IPS-18a (cell line): ENCODE measurements around the gene PCYT1B.

Experiments used
- H3K27ac ChIP-seq: one replicate; pipeline ENCODE4 v1.5.1; 2013; ENCODE audit warnings: low read length
- H3K27me3 ChIP-seq: one replicate; pipeline ENCODE4 v1.6.1; 2013; ENCODE audit warnings: mild to moderate bottlenecking, low read length; ENCODE audit not compliant: control insufficient read depth, insufficient read depth
- H3K36me3 ChIP-seq: one replicate; pipeline ENCODE4 v1.6.1; 2013; ENCODE audit warnings: low read depth, low read length; ENCODE audit not compliant: control insufficient read depth
- H3K4me1 ChIP-seq: one replicate; pipeline ENCODE4 v1.6.1; 2013; ENCODE audit warnings: low read depth, low read length; ENCODE audit not compliant: control insufficient read depth
- H3K4me3 ChIP-seq: one replicate; pipeline ENCODE4 v1.5.1; 2013; ENCODE audit warnings: low read length
- H3K9ac ChIP-seq: one replicate; pipeline ENCODE4 v1.6.1; 2013; ENCODE audit warnings: mild to moderate bottlenecking, low read length, moderate library complexity
- H3K9me3 ChIP-seq: one replicate; pipeline ENCODE4 v1.6.1; 2013; ENCODE audit warnings: low read depth, low read length; ENCODE audit not compliant: control insufficient read depth

Gene PCYT1B

DNA sequence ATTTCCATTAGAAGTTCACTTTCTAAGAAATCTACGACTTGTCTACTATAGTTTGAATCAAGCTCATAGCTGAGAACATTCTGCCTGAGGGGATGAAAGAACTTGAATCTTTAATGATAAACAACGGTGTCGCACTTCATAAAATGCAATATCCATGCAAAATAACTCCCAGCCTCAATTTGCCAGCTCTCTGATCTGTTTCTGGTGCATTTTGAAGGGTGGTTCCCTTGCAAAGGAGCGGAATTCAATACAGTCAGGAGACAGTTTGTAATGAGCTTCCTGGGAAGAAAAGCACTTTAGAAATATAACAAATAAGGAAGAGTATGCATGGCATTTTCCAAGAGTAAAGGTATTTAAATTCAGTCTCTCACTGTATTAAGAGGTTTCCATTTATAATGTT lies 80.0 kb downstream of the PCYT1B start:
- Histone ChIP-seq H3K27ac (no peak overlapping the region), H3K9me3 (no peaks in the 10 kb centered on the region), H3K4me1 (no peaks in the 10 kb centered on the region)

GRCh38 chrX:24566240-24566639 lies 80.9 kb downstream of the PCYT1B start:
- Histone ChIP-seq H3K36me3 (peaks cover 8% of the 10 kb centered on the region), H3K4me1 (no peaks in the 10 kb centered on the region), H3K4me3 (no peak overlapping the region), H3K9ac (no peak overlapping the region), H3K27me3 (no peaks in the 10 kb centered on the region), H3K27ac (no peak overlapping the region), H3K9me3 (no peaks in the 10 kb centered on the region)

More for the DNA sequence above, 80.0 kb downstream of the PCYT1B start:
- Histone ChIP-seq H3K36me3 (no peaks in the 10 kb centered on the region), H3K9ac (no peak overlapping the region), H3K27me3 (no peaks in the 10 kb centered on the region), H3K4me3 (no peak overlapping the region)

DNA sequence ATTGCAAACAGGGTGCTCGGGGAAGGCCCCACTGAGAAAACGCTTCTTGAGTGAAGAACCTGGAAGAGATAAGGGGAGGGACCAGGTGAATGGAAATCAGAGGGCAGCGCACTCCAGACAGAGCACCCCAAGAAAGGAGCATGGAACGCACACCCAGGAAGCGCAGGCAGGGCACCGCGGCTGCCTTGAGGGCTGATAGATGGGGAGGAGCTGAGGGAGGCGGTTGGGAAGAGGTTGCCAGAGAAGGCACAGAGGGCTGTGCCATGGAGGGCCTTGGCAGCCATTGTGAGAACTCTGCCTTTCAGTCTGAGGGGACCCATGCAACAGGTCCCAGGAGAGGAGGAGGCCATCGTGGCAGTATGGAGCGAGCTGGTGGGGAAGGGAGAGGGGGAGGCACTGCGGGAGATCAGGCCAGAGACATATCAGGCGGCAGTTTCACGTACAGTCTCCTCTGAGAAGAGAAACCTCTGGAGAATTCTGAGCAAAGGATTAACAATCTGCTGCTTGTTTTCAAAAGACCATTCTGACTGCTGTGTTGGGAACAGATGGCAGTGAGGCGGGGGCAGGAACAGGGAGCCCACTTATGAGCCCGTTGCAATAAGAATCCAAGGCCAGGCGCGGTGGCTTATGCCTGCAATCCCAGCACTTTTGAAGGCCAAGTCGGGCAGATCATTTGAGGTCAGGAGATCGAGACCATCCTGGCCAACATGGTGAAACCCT lies 83.7 kb downstream of the PCYT1B start:
- H3K9ac ChIP-seq, result no peak overlapping the region
- H3K9me3 ChIP-seq, result no peaks in the 10 kb centered on the region
- H3K36me3 ChIP-seq, result peaks cover 10% of the 10 kb centered on the region
- H3K4me1 ChIP-seq, result no peaks in the 10 kb centered on the region
- no peaks in the 10 kb centered on the region for H3K27me3 ChIP-seq
- H3K4me3 ChIP-seq, result no peak overlapping the region
- H3K27ac ChIP-seq, result no peak overlapping the region

- no peak overlapping the region for H3K27ac ChIP-seq
- H3K4me3 ChIP-seq, result no peak overlapping the region
- no peak overlapping the region for H3K9ac ChIP-seq
- H3K9me3 ChIP-seq, result no peaks in the 10 kb centered on the region
- H3K4me1 ChIP-seq, result no peaks in the 10 kb centered on the region
- no peaks in the 10 kb centered on the region for H3K27me3 ChIP-seq
- H3K36me3 ChIP-seq, result peaks cover 10% of the 10 kb centered on the region
Observed at GRCh38 chrX:24561121-24561520, 86.0 kb downstream of the PCYT1B start.

GRCh38 chrX:24553011-24553410 lies 94.1 kb downstream of the PCYT1B start:
- H3K27me3 ChIP-seq, result no peaks in the 10 kb centered on the region
- H3K9me3 ChIP-seq, result no peaks in the 10 kb centered on the region
- H3K4me1 ChIP-seq, result peaks cover 14% of the 10 kb centered on the region
- H3K9ac ChIP-seq, result no peak overlapping the region
- H3K27ac ChIP-seq, result no peak overlapping the region
- H3K36me3 ChIP-seq, result no peaks in the 10 kb centered on the region
- H3K4me3 ChIP-seq, result no peak overlapping the region

DNA sequence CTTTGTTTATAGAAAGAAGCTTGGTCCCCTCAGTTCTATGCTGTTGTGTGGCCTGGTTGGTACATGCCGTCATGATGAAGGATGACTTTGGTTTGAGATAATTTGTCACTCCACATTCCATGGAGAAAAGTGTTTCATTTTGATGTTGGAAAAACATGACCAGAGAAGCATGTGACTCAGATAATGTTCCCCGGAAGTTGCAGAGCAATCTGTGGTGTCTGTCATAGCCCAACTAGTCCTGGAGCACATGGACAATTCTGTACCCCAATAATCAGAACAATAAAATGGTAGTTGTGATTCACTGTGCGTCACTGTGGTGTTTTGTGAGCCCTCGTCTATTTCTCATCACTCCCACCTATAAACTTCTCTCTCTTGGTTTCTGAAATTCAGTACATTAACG lies 97.0 kb downstream of the PCYT1B start:
- H3K4me1 ChIP-seq, result peaks cover 20% of the 10 kb centered on the region
- H3K9ac ChIP-seq, result no peak overlapping the region
- no peaks in the 10 kb centered on the region for H3K9me3 ChIP-seq
- no peaks in the 10 kb centered on the region for H3K36me3 ChIP-seq
- no peak overlapping the region for H3K27ac ChIP-seq
- H3K27me3 ChIP-seq, result no peaks in the 10 kb centered on the region
- no peak overlapping the region for H3K4me3 ChIP-seq

GRCh38 chrX:24547961-24548360 lies 99.2 kb downstream of the PCYT1B start:
- no peak overlapping the region for H3K27ac ChIP-seq
- no peak overlapping the region for H3K9ac ChIP-seq
- H3K4me1 ChIP-seq, result peaks cover 20% of the 10 kb centered on the region
- H3K36me3 ChIP-seq, result no peaks in the 10 kb centered on the region
- no peak overlapping the region for H3K4me3 ChIP-seq
- H3K9me3 ChIP-seq, result no peaks in the 10 kb centered on the region
- no peaks in the 10 kb centered on the region for H3K27me3 ChIP-seq

DNA sequence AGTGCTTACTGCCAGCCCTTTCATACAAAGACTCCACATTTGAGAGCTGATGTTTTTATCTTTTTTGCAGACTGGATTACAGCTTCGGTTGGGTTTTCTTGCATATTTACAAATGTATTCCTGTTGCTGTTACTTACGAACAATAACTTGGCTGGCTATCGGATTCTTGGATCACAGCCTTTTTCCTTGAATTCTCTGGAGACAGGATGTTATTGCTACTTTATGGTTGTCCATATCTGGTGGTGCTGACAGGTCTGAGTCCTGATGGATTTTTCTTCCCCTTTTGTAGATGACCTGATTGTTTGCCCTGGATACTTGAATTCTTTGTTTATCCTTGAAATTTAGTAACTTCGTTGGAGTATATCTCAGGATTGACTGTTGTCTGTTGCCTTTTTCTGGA lies 104.4 kb downstream of the PCYT1B start:
- H3K4me1 ChIP-seq, result peaks cover 5% of the 10 kb centered on the region
- H3K9ac ChIP-seq, result no peak overlapping the region
- H3K4me3 ChIP-seq, result no peak overlapping the region
- H3K9me3 ChIP-seq, result no peaks in the 10 kb centered on the region
- H3K36me3 ChIP-seq, result peaks cover 2% of the 10 kb centered on the region
- H3K27ac ChIP-seq, result no peak overlapping the region
- no peaks in the 10 kb centered on the region for H3K27me3 ChIP-seq

GRCh38 chrX:24536551-24536950 lies 110.6 kb downstream of the PCYT1B start:
- no peak overlapping the region for H3K4me3 ChIP-seq
- H3K27me3 ChIP-seq, result no peaks in the 10 kb centered on the region
- no peak overlapping the region for H3K27ac ChIP-seq
- H3K36me3 ChIP-seq, result peaks cover 28% of the 10 kb centered on the region
- H3K4me1 ChIP-seq, result no peaks in the 10 kb centered on the region
- no peaks in the 10 kb centered on the region for H3K9me3 ChIP-seq
- no peak overlapping the region for H3K9ac ChIP-seq

DNA sequence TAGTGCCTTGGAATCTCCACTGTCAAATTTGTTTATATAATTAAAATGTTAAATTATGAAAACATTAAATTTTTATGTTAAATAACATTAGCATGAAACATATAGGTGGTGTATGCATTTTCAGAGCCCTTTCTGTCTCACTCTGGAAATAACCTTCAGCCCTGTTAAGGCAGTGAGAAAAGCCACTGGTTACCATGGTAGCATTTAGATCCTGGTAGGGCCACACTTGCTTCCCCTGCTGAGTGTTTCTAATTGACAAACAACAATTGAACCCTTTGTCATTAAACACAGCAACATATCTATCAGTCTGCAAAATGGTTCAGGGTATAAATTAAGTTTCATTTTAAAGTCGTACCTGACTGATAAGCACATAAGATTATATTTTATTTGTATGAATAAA lies 118.5 kb downstream of the PCYT1B start:
- H3K27me3 ChIP-seq, result no peaks in the 10 kb centered on the region
- H3K4me1 ChIP-seq, result peaks cover 49% of the 10 kb centered on the region
- no peaks in the 10 kb centered on the region for H3K9me3 ChIP-seq
- peaks cover 13% of the 10 kb centered on the region for H3K36me3 ChIP-seq
- H3K4me3 ChIP-seq, result peak overlapping the region; percentile 29
- peak overlapping the region; percentile 58 for H3K9ac ChIP-seq
- H3K27ac ChIP-seq, result peak overlapping the region; percentile 86

DNA sequence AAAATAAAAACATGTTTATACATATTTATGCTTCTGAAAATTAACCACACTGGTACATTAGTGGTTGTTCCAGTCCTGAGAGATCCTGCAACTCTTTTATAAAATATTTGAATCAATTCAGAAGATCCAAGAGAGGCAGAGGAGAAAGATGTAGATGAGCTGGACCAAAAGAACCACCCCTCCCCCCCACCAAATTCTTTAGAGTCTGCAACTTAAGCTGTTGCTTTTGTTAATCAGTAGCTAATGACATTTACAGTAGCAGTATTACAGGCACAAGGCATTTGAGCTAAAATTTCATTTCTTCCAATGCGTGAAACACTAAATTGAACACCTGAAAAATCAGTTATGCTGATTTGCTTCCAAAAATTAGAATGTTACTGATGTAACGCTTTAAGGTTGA lies 120.5 kb downstream of the PCYT1B start:
- Histone ChIP-seq H3K27ac (no peak overlapping the region), H3K4me1 (peaks cover 49% of the 10 kb centered on the region), H3K4me3 (peak overlapping the region; percentile 12)

GRCh38 chrX:24525455-24525854 lies 121.7 kb downstream of the PCYT1B start:
- H3K9me3 ChIP-seq, result no peaks in the 10 kb centered on the region
- no peaks in the 10 kb centered on the region for H3K27me3 ChIP-seq
- no peak overlapping the region for H3K27ac ChIP-seq
- H3K4me3 ChIP-seq, result no peak overlapping the region
- peaks cover 48% of the 10 kb centered on the region for H3K4me1 ChIP-seq
- H3K36me3 ChIP-seq, result no peaks in the 10 kb centered on the region
- H3K9ac ChIP-seq, result no peak overlapping the region

More for the DNA sequence above, 120.5 kb downstream of the PCYT1B start:
- Histone ChIP-seq H3K27me3 (no peaks in the 10 kb centered on the region), H3K9me3 (no peaks in the 10 kb centered on the region), H3K9ac (no peak overlapping the region), H3K36me3 (peaks cover 2% of the 10 kb centered on the region)
